Thyroid gland (tissue), 4 donors: ENCODE measurements around the gene MAST4.

Experiments used
- CTCF ChIP-seq, 6 experiments: fragments of 200-600 bp in 3 of 6; fragments of 450-650 bp in 3 of 6; sonication (generic) in 3 of 6; IDR thresholded peaks; one replicate each; pipeline ENCODE4 v1.5.1; 2016 to 2019; ENCODE audit warnings: antibody characterized with exemption in 6 of 6, mild to moderate bottlenecking in 2 of 6, inconsistent platforms in 1 of 6, moderate library complexity in 1 of 6
- POLR2A ChIP-seq, 2 donors: fragments of 450-650 bp; IDR thresholded peaks; one replicate each; pipeline ENCODE4 v1.6.1; 2017; ENCODE audit warnings: antibody characterized with exemption in 2 of 2, mild to moderate bottlenecking in 2 of 2, moderate library complexity in 1 of 2

- no peak for TF ChIP-seq CTCF (IDR thresholded peaks at IDR 0.05)
- no peak for TF ChIP-seq POLR2A (IDR thresholded peaks at IDR 0.05)
These were observed 493.8 kb downstream of the MAST4 start for GRCh38 chr5:67090040-67090439.
